ENCODE data around the gene ZNF672. TPM values are rescaled to one million over a fixed set of nuclear protein-coding genes. Genes with fewer than 3 reads are reported as not detected.
A peak's percentile ranks its signal among the peaks of the same experiment; 100 is the strongest.
"Not testable (repeated sequence)": the region's sequence is repeated elsewhere in the genome, so short reads cannot be mapped to it uniquely, and the experiment has no call there.

The ZNF672 gene
- total RNA-seq, 2 donors from 2014 or later, result 55.3 to 59.1 TPM

DNA sequence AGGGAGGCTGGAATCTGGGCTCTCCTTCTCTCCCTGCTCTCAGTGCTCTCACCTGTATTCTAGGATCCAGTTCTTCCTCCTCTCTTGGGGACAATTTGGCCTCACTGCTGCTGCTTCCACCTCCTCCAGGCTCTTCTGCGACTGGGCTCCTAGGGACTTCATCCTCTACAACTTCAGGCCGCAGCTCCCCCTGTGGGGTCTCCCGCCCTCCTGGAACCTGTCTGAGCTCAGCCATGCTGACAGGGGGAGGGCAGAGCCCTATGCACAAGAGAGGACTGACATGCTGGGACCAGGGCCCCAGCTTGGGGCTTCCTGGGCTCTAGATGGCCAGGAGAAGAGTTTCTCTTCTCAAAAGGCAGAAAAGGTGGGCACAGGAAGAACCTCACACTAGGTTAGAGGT is 13.3 kb upstream of the ZNF672 start:
- Histone ChIP-seq H3K9me3 (no peaks in the 10 kb centered on the region), H3K27me3 (no peaks in the 10 kb centered on the region), H3K27ac (peak overlapping the region in 1 of 2 donors; percentile 97), H3K4me3 (peak overlapping the region; percentile 75 to 92), H3K4me1 (peaks cover 0 to 63% of the 10 kb centered on the region in 2 donors), H3K36me3 (peaks cover 10% of the 10 kb centered on the region)
- TF ChIP-seq, protein P1, sequence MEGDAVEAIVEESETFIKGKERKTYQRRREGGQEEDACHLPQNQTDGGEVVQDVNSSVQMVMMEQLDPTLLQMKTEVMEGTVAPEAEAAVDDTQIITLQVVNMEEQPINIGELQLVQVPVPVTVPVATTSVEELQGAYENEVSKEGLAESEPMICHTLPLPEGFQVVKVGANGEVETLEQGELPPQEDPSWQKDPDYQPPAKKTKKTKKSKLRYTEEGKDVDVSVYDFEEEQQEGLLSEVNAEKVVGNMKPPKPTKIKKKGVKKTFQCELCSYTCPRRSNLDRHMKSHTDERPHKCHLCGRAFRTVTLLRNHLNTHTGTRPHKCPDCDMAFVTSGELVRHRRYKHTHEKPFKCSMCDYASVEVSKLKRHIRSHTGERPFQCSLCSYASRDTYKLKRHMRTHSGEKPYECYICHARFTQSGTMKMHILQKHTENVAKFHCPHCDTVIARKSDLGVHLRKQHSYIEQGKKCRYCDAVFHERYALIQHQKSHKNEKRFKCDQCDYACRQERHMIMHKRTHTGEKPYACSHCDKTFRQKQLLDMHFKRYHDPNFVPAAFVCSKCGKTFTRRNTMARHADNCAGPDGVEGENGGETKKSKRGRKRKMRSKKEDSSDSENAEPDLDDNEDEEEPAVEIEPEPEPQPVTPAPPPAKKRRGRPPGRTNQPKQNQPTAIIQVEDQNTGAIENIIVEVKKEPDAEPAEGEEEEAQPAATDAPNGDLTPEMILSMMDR (IDR thresholded peaks at IDR 0.05), result no peak
- DNase-seq (ENCODE audit: low spot score), result no peak

DNA sequence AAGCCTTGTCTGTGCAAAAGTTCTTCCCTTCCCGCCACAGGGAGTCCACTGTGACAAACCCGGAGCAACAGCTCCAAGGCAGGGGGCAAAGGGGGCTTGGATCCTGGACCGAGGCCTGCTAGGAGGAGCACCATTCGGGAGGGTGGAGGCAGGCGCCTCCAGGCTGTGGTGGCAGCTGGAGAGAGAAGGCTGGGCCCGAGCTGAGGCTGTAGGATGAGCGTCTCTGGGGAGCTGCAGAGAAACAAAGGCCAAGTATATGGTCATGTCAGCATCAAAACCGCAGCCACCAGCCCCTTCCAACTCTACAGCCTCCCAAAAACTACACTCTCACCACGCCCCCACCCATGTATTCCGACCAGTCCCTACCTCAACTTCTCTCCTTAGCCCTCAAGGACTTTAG is 12.9 kb upstream of the ZNF672 start:
- TF ChIP-seq, protein P1 (IDR thresholded peaks at IDR 0.05), result no peak
- H3K4me1 ChIP-seq, result peaks cover 0 to 60% of the 10 kb centered on the region in 2 donors
- no peaks in the 10 kb centered on the region for H3K9me3 ChIP-seq
- peaks cover 10% of the 10 kb centered on the region for H3K36me3 ChIP-seq
- peak overlapping the region; percentile 75 to 92 for H3K4me3 ChIP-seq
- DNase-seq (ENCODE audit: low spot score), result no peak
- no peaks in the 10 kb centered on the region for H3K27me3 ChIP-seq
- peak overlapping the region; percentile 97 to 99 for H3K27ac ChIP-seq

DNA sequence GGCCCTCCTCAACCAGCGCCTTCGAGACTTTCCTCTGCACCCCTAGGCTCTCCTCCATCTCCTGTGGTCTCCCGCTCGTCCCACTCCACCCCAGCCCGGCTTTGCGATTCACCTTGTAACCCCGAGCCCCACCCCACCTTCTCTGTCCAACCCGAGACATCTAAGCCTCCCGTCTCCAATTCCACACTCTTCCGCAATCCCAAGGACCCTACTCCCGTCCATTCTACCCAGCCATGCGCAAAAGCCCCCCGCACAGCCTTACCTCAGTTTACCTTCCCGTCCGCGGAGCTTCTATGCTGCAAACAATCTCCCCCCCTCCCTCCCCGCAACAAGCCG is 12.5 kb upstream of the ZNF672 start:
- no peaks in the 10 kb centered on the region for H3K9me3 ChIP-seq
- H3K4me3 ChIP-seq, result peak overlapping the region; percentile 75 to 92
- H3K27me3 ChIP-seq, result no peaks in the 10 kb centered on the region
- peak overlapping the region; percentile 97 to 99 for H3K27ac ChIP-seq
- DNase-seq (ENCODE audit: low spot score), result no peak
- peaks cover 10% of the 10 kb centered on the region for H3K36me3 ChIP-seq
- peaks cover 0 to 57% of the 10 kb centered on the region in 2 donors for H3K4me1 ChIP-seq
- TF ChIP-seq, protein P1 (IDR thresholded peaks at IDR 0.05), result no peak

DNA sequence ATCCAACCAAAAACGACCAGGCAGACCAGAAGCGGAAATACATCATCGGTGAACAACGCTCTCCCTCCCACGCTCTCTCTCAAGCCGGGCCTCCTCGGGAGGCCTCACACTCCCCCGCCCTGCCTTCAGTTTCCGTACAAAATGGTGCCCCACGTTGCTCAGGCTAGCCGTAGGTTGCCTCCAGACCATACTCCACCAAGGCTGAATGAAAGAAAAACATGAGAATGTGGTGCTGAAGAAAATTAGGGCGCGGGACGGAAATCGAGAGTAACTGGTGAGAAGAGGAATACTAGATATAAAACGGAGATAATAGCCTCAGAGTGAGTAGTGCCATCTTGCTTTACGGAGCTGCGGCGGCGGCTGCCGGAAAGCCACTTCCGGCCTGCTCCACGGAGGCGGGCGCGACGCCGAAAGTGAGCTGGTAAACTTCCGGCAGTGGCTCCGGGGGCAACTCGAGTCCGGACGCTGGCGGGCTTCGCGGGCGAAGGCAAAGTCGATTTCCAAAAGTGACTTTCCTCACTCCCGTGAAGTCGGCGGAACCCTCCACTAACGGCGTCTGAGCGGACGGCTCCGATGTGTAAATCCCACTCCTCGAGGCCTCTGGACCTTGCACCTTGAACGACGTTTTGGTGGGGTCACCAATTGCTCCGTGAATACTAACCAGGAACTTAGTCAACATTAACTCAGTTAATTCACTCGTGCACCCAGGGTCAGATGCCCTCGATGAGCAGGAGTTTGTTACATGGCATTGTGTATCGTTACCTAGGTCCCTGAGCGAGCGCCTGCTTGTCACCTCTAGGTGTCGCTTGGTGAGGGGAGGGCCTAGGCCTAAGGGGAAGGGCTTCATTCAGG is 11.9 kb upstream of the ZNF672 start, which contains the start of gene SH3BP5L:
SH3BP5L (minus strand) TSS at position 7 of the 852 bp plus-strand sequence. CDS start 980 bp downstream, outside the sequence.
- peaks cover 10% of the 10 kb centered on the region for H3K36me3 ChIP-seq
- no peaks in the 10 kb centered on the region for H3K27me3 ChIP-seq
- no peaks in the 10 kb centered on the region for H3K9me3 ChIP-seq
- peak within 1 kb of the TSS; percentile 97 to 99 for H3K27ac ChIP-seq
- H3K4me1 ChIP-seq, result peaks cover 0 to 51% of the 10 kb centered on the region in 2 donors
- TF ChIP-seq, protein P1 (IDR thresholded peaks at IDR 0.05), result peak; percentile 40 to 75
- peak; percentile 94 for DNase-seq (ENCODE audit: low spot score)
- peak within 1 kb of the TSS; percentile 75 to 92 for H3K4me3 ChIP-seq

DNA sequence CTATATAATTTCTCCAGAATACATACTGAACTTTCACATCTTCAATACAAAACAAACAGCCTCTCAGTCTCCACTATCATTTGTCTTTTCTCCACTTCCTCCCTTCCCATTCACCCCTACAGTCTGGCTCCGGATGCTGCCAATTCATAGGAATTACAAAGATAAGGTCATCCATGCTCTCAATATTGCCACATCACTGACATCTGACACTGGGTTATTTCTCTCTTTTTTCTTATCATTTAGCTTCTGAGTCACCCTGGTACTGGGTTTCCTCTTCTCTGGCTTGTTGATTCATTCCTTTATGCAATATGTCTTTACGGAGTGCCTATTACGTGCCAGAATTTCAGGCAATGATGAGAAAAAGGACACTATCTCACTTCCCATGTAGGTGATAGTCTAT is 9.2 kb upstream of the ZNF672 start:
- Histone ChIP-seq H3K27ac (no peak overlapping the region), H3K36me3 (no peaks in the 10 kb centered on the region), H3K9me3 (no peaks in the 10 kb centered on the region), H3K4me1 (peaks cover 0 to 24% of the 10 kb centered on the region in 2 donors), H3K27me3 (no peaks in the 10 kb centered on the region), H3K4me3 (no peak overlapping the region)
- no peak for DNase-seq (ENCODE audit: low spot score)
- TF ChIP-seq, protein P1 (IDR thresholded peaks at IDR 0.05), result no peak

DNA sequence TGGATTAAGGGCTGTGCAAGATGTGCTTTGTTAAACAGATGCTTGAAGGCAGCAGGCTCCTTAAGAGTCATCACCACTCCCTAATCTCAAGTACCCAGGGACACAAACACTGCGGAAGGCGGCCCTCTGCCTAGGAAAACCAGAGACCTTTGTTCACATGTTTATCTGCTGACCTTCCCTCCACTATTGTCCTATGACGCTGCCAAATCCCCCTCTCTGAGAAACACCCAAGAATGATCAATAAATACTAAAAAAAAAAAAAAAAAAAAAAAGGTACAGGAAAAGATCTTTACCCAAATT is 7.4 kb upstream of the ZNF672 start:
- H3K27ac ChIP-seq; H3K27me3 ChIP-seq; H3K9me3 ChIP-seq; H3K36me3 ChIP-seq; H3K4me1 ChIP-seq; DNase-seq (ENCODE audit: low spot score); H3K4me3 ChIP-seq: not testable (repeated sequence)

Data from right atrium auricular region (tissue), 2 donors.